ENCODE results near the gene ZNF652.
"Not testable (repeated sequence)": the region's sequence is repeated elsewhere in the genome, so short reads cannot be mapped to it uniquely, and the experiment has no call there.

ZNF652 gene

DNA sequence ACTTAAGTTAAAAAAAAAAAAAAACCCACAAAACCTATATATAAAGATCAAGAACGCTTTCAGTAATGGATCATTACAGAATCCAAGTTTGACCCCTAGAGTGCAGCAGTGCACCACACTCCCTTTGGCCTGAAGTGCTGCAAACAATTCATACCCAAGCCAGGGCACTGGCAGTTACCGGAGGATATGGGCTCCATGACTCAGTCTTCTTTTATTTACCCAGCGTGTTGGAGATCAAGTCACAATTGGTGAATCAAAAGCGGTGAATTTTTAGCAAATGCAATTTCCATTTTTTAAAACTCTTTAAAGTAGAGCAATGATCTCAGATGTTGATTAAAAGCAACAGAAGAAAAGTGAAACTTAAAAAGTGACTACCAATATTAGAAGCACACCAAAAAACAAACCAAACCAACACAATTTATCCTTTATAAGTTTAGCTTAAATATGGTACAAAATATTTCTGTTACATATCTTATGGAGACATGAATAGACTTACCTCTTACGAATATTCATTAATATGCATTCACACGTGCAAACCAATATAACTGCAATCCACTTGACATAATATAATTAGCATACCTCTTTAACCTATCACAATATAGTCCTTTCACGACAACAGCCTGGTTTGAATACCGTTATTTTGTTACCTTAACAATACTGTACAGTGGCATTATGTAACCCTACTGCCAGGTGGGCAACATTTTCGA, 46.3 kb downstream of the ZNF652 start:
- DNase-seq (ENCODE audit: low read depth in 2 of 2): peak; percentile 57 to 67

DNA sequence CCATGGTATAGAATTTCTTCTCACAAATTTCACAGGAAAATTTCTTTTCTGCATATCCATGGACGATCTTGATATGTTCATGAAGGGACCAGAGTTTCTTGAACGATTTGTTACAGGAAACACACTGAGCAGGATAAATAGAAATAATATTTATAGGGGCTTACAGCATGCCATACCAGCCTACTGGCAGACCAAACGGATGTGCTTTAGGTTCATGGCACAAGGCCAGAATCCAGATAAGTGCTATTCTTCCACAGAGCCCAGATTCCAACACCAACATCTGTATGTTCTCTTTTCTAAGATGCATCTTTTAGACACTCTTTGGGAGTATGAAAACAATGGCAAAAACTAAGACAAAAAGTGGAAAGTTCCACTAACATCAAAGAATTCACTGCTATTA, 49.3 kb downstream of the ZNF652 start:
- DNase-seq (ENCODE audit: low read depth in 2 of 2): no peak

DNA sequence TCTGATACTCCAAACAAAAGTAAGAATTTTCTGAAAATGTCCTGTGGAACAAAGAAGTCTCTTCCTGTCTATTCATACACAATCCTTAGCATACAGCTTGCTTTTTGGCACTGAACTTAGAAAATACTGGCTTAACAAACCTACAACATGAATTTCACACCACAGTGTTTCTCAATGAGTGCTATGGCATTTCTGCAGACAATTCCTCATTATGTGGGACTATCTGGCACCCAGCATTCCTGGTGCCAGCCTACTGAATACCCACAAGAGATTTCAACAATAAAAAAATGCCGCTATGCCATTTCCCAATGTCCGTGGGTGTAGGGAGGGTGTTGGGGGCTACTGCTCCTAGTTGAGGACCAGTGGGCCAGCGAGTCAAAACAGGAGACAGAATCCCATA, 62.1 kb downstream of the ZNF652 start:
- DNase-seq (ENCODE audit: low read depth in 2 of 2): no peak

DNA sequence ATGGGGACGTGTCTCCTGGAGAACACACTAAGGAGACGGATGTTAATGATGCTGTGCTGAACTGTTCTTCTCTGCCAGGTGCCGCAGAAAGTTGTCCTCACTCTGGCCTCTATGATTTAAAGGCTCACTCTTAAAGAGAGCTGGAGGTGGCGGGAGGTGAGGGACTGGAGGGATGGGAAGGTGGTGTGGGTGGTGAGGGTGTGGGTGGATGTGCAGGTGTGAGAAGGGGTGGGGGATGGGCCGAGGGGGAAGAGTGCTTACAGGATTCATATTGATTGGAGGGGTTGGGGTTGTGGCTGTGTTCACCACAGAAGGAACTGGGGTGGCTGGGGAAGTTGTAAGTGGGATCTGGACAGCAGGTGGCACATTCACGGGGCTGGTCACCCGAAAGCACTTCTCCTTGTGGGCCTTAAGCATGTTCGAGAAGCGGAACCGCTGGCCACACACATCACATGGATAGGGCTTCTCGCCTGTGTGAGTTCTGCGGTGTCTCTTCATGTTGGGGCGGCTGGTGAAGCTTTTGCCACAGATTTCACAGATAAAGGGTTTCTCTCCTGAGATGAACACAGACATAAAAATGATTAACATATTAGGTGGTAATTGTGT, 63.6 kb downstream of the ZNF652 start:
- no peak for DNase-seq (ENCODE audit: low read depth in 2 of 2)

DNA sequence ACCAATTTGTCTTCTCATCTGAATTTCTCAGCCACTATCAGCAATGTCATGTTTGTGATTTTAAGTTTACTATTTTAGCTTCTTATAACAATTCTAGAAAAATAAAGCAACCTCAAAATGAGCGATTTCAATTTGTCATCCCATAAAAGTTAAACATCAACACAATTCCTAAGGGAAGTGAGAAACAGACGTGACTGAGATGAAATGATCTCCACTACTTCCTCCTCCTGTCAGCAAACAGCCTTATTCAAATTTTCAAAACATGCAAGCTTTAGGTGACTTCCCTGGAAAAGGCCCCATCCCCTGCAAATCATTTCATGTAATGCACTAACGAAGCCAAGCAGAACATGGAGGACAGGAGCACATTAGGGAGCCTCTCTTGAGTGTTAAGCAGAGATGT, 64.9 kb downstream of the ZNF652 start:
- no peak for DNase-seq (ENCODE audit: low read depth in 2 of 2)

DNA sequence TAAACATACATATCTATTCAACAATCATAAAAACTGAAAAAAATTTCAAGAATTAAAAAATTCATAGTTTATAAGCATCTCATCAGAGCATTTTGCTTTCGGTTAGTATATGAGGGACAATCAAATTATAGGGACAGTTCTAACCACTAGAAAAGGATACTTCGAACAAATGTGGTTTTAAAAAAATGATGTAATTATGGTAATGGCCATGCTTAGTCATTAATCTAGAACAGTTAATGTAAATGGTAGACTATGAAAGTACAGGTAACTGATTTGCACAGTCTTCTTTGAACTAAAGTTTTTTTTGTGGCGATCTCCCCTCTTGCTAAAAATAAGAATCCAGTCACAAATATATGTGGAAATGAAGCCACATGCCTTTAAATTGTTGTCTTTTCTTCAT, 67.9 kb downstream of the ZNF652 start:
- no peak for DNase-seq (ENCODE audit: low read depth in 2 of 2)

DNA sequence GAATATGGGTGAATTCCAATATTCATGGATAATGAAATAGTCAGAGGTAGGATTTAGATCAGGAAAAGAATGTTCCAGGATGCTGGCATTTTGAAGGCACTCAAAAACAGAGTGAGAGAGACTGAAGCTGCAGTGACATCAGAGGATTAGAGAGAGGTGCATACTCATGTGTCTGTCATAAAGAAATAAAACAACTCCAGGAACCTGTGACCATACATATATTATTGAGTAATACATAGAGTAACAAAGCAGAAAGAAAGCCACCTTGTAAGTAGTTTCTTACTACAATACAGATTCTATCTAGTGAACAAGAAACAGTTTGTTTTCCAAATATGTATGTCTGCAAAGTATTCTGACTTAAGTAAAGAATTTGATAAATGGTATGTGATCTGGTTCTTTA, 69.1 kb downstream of the ZNF652 start:
- DNase-seq (ENCODE audit: low read depth in 2 of 2): no peak

DNA sequence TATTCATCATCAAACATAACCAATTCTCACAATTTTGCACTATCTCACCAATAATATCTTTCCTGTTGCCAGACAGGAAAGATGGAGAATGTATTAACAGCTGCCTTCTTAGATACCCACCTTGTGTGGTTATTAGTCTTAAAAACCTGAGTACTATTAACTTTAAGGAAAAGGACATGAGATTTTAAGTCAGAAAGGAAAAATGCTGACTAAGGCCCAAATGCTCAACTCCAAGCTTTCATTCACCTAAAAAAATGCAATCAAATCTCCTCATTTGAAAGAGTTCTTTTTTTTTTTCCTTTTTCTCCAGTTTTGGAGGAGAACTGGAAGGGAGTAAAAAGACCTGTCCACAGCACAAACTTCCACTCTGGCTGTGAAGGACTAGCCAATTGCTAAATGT, 70.1 kb downstream of the ZNF652 start:
- no peak for DNase-seq (ENCODE audit: low read depth in 2 of 2)

DNA sequence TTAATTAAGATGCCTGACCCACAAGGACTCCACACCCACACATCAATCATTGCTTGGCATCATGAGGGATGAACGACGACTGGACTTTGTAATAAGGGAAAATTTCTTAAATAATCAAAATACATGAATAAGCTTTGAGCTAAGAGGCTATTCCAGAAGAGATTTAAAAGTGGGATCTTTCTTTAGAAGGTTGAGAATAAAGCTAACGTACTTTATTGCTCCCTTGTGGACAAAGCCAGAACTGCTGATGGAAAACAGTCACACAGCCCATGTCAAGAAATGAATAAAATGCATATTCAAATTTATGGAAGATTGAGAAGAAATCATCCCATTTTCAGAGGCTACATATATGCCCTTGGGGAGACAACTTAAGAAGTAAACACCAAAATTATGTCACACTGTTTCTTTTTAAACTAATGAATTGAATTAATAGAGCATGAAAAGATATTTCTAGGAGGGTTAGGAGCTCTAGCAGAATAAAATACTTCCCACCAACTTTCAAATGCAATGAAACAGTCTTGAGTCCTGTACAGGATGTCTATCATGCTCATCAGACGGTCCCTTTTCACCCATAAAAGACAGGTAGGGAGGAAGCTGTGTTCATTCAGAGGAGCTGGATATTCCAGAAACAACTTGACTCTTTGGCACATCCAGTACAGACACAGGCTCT, 71.2 kb downstream of the ZNF652 start:
- DNase-seq (ENCODE audit: low read depth in 2 of 2): no peak

DNA sequence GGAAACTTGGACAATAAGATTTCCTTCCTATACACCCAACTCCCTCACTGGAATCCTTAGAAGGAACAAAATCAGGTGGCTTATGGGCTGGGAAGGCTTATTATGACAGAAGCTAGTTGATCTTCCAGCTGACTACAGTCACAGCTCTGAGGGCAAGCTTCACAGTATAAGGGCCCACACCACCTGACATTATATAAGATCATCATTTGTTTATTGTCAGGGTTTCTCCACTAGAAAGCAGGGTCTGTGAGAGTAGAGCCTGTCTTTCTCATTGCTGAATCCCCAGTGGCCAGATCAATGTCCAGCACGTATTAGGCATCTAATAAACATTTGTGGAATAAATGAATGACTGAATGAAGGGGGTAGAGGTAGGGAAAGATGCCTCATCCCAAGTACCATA, 73.7 kb downstream of the ZNF652 start:
- DNase-seq (ENCODE audit: low read depth in 2 of 2): no peak

DNA sequence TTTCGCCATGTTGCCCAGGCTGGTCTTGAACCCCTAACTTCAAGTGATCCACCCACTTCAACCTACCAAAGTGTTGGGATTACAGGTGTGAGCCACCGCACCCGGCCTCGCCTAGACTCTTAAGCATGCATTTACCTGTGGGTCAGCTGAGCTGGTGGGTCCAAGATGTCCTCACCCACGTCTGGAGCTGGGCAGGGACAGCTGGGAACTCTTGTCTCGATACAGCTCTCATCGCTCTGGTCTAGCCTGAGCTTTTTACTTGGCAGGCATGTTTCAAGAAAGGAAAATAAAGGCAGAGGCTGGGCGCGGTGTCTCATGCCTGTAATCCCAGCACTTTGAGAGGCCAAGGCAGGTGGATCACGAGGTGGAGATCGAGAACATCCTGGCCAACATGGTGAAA, 74.6 kb downstream of the ZNF652 start:
- no peak for DNase-seq (ENCODE audit: low read depth in 2 of 2)

DNA sequence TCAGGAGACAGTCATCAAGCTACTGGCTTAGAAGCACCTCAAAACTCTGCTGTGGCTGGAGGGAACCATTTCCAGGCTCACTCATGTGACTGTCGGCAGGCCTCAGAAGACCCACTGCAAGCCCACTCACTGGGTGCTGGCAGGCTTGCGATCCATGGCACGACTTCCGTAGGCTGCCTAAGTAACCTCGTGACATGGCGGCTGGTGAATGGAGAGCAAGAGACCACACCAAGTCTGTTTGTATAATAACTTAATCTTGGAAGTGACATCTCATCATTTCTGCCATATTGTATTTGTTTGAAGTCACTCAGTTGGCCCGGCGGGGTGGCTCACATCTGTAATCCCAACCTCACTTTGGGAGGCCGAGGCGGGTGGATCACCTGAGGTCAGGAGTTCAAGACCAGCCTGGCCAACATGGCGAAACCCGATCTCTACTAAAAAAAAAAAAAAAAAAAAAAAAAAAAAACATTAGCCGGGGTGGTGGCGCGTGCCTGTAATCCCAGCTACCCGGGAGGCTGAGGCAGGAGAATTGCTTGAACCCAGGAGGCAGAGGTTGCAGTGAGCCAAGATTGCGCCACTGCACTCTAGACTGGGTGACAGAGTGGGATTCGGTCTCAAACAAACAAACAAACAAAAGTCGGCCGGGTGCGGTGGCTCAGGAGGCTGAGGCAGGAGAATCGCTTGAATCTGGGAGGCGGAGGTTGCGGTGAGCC, 75.6 kb downstream of the ZNF652 start:
- DNase-seq (ENCODE audit: low read depth in 2 of 2): not testable (repeated sequence)

DNA sequence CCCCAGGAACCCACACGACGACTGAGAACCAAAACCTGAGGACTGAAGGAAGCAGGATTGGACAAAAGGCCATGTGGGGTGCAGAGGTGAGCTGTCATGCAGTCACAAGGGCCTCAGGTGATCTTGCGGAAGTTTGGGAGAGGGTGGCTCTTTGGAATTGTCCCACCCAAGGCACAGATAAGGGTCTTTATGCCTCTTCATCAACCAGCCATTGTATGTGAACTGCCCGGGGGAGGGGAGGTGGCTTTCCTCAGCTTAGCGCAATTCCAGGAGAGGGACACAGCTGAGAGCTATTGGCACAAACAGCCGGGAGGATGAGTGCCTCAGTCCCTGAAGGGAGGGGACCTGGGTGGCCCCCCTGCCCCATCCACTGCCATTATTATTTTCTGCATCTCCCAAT, 76.3 kb downstream of the ZNF652 start:
- no peak for DNase-seq (ENCODE audit: low read depth in 2 of 2)

DNA sequence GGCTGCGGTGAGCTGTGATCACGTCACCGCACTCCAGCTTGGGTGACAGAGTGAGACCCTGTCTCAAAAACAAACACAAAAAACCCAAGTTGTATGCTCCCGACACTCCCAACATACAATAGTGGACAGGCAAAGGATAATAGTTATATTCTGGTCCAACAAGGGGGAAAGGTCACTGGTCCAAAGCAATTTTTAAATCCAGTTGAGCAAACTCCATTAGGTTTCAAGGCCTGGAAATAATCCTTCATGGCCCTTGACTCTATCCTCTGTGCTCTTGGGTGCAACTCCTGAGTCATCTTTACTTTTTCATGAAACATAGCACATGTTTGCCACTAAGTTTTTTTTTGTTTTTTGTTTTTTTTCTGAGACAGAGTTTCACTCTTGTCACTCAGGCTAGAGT, 81.1 kb downstream of the ZNF652 start:
- no peak for DNase-seq (ENCODE audit: low read depth in 2 of 2)

DNA sequence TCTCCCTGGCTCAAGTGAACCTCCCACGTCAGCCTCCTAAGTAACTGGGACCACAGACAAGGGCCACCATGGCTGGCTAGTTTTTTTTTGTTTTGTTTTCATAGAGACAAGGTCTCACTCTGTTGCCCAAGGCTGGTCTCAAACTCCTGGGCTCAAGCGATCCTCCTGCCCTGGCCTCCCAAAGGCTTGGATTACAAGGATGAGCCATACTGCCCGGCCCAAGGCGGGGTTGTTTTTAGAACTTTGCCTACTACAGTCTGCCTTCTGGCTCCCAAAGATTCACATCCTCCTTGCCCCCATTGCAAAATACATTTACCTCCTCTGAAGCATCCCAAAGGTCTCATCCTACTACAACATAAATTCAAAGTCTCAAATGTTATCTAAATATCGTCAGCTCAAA, 82.0 kb downstream of the ZNF652 start:
- DNase-seq (ENCODE audit: low read depth in 2 of 2): no peak

DNA sequence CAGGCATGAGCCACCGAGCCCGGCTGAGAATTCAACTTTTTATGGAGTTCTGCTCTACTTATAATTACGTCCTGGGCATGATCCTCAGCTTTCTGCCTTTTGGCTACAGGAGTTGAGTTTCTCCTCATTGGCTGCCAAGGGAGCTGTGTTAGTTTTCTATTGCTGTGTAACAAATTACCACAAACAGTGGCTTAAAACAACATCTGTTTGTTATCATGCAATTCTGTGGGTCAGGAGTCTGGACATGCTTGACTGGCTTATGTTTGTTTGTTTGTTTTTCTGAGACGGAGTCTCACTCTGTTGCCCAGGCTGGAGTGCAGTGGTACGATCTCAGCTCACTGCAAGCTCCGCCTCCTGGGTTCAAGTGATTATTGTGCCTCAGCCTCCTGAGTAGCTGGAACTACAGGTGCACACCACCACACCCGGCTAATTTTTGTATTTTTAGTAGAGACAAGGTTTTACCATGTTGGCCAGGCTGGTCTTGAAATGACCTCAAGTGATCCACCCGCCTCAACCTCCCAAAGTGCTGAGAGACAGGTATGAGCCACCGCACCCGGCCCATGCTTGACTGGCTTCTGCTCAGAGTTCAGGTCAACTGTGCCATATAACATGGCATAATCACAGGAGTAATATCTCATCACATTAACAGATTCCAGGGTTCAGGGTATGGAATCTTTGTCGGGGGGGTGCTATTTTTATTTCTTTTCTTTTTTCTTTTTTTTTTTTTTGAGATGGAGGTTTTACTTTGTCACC, 82.6 kb downstream of the ZNF652 start:
- not testable (repeated sequence) for DNase-seq (ENCODE audit: low read depth in 2 of 2)

DNA sequence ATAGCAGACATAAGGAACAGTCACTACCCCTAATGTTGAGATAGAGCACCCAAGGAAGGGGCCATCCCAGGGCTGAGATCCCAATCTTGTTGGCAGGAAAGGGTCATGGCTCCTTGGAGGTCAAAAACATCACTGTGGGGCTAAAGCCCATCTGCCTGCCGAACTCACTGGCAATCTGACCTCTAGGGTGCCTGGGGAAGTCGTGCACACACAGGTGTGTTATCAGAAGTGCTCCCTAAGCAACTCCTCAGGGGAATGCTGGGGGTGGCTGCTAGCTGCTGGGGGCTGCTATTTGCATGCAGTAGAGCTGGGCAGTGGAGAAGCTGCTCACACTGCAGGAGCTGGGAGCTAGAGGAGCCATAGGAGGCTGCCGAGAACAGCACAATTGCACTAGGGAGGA, 84.0 kb downstream of the ZNF652 start:
- DNase-seq (ENCODE audit: low read depth in 2 of 2): no peak

DNA sequence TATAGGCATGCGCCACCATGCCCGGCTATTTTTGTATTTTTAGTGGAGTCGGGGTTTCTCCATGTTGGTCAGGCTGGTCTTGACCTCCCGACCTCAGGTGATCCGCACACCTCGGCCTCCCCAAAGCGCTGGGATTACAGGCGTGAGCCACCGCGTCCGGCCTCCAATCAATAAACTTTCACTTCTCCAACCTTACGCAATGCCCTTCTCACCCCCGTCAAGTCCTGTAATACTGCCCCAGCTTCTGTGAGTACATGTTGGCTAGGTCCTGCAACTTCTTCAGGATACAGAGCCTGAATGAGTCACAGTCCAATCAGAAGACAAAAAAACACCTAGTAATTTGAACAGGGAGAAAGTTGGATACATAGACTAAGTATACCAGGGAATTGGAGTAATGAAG, 84.4 kb downstream of the ZNF652 start:
- DNase-seq (ENCODE audit: low read depth in 2 of 2): no peak

DNA sequence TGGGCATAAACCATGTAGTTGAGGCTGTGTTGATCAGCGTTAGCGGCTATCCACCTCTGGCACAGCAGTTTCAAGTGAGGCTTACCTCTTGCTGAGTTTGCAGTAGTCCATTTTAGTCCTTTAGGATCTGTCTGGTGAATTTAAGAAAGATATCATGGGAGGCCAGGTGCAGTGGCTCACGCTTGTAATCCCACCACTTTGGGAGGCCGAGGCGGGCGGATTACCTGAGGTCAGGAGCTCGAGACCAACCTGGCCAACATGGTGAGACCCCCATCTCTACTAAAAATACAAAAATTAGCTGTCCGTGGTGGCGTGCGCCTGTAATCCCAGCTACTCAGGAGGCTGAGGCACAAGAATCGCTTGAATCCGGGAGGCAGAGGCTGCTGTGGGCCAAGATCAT, 86.1 kb downstream of the ZNF652 start:
- DNase-seq (ENCODE audit: low read depth in 2 of 2): not testable (repeated sequence)

DNA sequence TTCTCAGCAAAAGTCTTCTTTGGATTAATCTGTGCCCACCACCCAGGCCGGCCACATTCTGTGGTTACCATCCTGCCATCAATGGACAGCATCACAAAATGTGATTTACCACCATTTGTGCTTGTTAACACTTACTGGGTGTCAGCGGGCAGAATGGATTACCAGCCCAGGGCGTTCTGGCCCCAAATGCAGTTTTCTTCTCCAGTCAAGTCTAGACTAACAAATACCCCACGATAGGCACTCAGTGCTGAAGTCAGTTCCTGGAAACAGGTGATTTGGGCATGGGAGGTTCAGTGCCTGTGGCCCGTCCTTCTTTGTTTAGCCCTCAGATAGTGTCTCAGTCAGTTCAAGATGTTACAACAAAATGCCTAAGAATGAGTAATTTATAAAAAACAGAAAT, 92.7 kb downstream of the ZNF652 start:
- no peak for DNase-seq (ENCODE audit: low read depth in 2 of 2)

DNA sequence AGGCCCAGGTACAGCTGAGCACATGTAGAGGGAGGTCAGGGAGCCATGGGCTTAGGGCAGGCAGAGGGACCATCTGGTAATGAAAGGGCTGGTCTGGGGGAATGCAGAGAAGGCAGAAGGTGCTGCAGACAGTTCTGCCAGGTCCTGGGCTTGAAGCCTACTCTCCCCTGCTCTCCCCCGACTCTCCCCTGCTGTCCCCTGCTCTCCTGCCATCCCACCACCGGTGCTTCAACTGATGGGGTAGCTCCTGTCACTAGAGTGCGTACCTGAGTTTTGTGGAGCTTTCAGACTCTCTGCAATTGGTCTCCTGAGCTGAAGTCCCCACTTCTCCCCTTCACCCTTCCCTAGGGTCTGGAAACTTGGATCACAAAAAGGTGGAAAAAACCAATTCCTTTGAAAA, 94.1 kb downstream of the ZNF652 start:
- DNase-seq (ENCODE audit: low read depth in 2 of 2): no peak

DNA sequence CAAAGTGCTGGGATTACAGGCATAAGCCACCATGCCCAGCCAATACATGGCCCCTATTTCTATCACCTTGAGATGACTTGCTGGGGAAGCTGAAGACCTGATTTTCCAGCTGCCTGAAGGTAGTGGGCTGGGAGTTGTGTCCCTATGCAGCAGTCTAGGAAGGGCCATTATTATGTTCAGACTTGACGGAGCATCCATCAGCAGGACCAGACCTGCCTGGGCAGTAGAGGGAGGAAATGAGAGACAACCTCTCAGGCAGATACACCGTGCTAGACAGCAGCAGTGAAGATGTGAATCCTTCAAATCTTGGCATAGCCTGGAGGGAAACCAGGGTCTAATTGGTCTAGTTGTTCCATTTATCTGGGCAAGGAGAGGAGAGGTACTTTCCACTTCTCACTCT, 95.8 kb downstream of the ZNF652 start:
- no peak for DNase-seq (ENCODE audit: low read depth in 2 of 2)

All from stimulated activated CD4-positive, alpha-beta T cell treated with anti-CD3 and anti-CD28 coated beads, Interleukin-12 subunit alpha, Interleukin-12 subunit beta, amount 100 ng/mL, for 24 hours (primary cell).